HG03442 (cell line): ENCODE results near the gene GRM2.

ENCODE experiments used
- ATAC-seq: cut with Tn5 transposase; IDR thresholded peaks from one replicate; pipeline ENCODE4 v1.9.1; 2021; ENCODE audit warnings: mild to moderate bottlenecking, moderate library complexity; ENCODE audit not compliant: unreplicated experiment

The GRM2 gene

GRCh38 chr3:51703761-51704510, 2.9 kb upstream of the GRM2 start:
- no peak for ATAC-seq

- ATAC-seq: no peak
These were observed 2.3 kb upstream of the GRM2 start for GRCh38 chr3:51704511-51704950.

GRCh38 chr3:51705276-51706020, 1.4 kb upstream of the GRM2 start:
- no peak for ATAC-seq

GRCh38 chr3:51706021-51706485, 815 bp upstream of the GRM2 start:
- no peak for ATAC-seq

- ATAC-seq: no peak
These were observed 1.5 kb downstream of the GRM2 start for GRCh38 chr3:51708216-51708845.

GRCh38 chr3:51709004-51709420, 2.1 kb downstream of the GRM2 start:
- ATAC-seq: no peak

GRCh38 chr3:51709675-51710074, 2.8 kb downstream of the GRM2 start:
- ATAC-seq: no peak

GRCh38 chr3:51710631-51711351, 3.9 kb downstream of the GRM2 start:
- ATAC-seq: no peak

GRCh38 chr3:51711352-51712037, 4.6 kb downstream of the GRM2 start:
- ATAC-seq: no peak

- no peak for ATAC-seq
These were observed 5.2 kb downstream of the GRM2 start for GRCh38 chr3:51712038-51712420.

GRCh38 chr3:51712511-51712931, 5.7 kb downstream of the GRM2 start:
- no peak for ATAC-seq

GRCh38 chr3:51712963-51713362, 6.1 kb downstream of the GRM2 start:
- no peak for ATAC-seq

- ATAC-seq: no peak
These were observed 8.5 kb downstream of the GRM2 start for GRCh38 chr3:51715231-51715976.

GRCh38 chr3:51715977-51716294, 9.1 kb downstream of the GRM2 start:
- ATAC-seq: no peak

- ATAC-seq: no peak
These were observed 9.9 kb downstream of the GRM2 start for GRCh38 chr3:51716805-51717204.

- ATAC-seq: no peak
These were observed 10.6 kb downstream of the GRM2 start for GRCh38 chr3:51717446-51717845.

- ATAC-seq: no peak
These were observed 11.1 kb downstream of the GRM2 start for GRCh38 chr3:51717947-51718346.

GRCh38 chr3:51718547-51719409, 11.9 kb downstream of the GRM2 start:
- ATAC-seq: peak; percentile 58

- no peak for ATAC-seq
These were observed 12.7 kb downstream of the GRM2 start for GRCh38 chr3:51719410-51720025.
